Measurements from ENCODE around the gene PRDX2.

DNA sequence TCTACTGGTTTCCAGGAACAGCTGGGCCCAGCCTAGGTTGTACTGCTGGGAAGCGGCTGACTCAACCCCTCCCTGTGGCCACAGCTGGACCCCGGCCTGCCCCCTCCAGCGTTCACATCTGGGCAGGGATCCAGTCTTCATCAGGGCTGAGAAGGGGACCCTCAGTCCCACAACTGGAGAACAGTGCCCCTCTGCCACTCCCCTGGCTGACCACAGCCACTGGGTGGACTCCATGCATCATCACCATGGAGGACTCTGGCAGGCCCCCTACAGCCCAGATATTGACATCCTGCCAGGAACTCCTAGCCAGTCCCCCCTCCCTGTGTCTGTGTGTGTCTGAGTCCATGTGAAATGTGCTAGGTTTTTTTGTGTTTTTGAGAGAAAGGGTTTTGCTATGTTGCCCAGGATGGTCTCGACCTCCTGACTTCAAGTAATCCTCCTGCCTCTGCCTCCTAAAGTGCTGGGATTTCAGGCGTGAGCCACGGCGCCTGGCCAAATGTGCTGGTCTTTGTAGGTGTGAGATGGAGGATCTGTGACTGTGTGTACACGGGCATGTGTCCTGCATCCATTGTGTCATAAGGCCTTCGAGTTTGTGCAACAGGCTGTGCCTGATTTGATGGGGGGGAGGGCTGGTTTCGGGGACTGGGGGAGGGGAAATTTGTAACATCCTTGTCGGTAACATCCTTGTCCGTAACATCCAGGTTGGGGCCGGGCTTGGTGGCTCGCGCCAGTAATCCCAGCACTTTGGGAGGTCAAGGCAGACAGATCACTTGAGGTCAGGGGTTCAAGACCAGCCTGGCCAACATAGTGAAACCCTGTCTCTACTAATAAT is 22.2 kb downstream of the PRDX2 start:
- TF ChIP-seq CTCF (IDR thresholded peaks at IDR 0.05) (no peak), POLR2A (IDR thresholded peaks at IDR 0.05) (no peak)
